Pancreas (tissue), 10 donors: ENCODE results near the gene CYB561A3. TPM values are rescaled to one million over a fixed set of nuclear protein-coding genes. Genes with fewer than 3 reads are reported as not detected.

Source experiments
- ATAC-seq, 4 donors: fragments of 200-7000 bp; cut with Tn5 transposase; one replicate each; pipeline versions ENCODE4 v1.8.0 to v1.9.1; 2020; ENCODE audit warnings: mild to moderate bottlenecking in 4 of 4, moderate library complexity in 4 of 4
- DNase-seq, 6 donors: peaks; one replicate each; pipeline ENCODE4 v3.0.0-alpha.2; 2020
- FAIRE-seq: peaks from 2 replicates; lab custom pipeline; 2012; peaks lifted over from hg19 to GRCh38; lab: Jason Lieb, UNC
- H3K27ac ChIP-seq, 4 donors: fragments of 200-600 bp; sonication (generic); 1 replicate in 3 of 4; 2 replicates in 1 of 4; pipeline versions ENCODE4 v1.5.0 to v1.8.0; 2020
- H3K27me3 ChIP-seq, 4 donors: fragments of 200-600 bp; one replicate each; pipeline ENCODE4 v1.8.0; 2021
- H3K36me3 ChIP-seq, 3 donors: fragments of 200-600 bp; sonication (generic) in 1 of 3; one replicate each; pipeline versions ENCODE4 v1.5.0 to v1.8.0; 2020 to 2021
- H3K4me1 ChIP-seq, 3 donors: fragments of 200-600 bp; one replicate each; pipeline ENCODE4 v1.8.0; 2021
- H3K4me3 ChIP-seq, 4 donors: fragments of 200-600 bp; sonication (generic) in 2 of 4; one replicate each; pipeline versions ENCODE4 v1.5.0 to v1.8.0; 2020 to 2021
- H3K9me3 ChIP-seq, 4 donors: fragments of 200-600 bp; one replicate each; pipeline ENCODE4 v1.8.0; 2021
- CTCF ChIP-seq, 4 donors: fragments of 200-600 bp; sonication (generic) in 3 of 4; IDR thresholded peaks; one replicate each; pipeline versions ENCODE4 v1.5.0 to v1.8.0; 2021; ENCODE audit warnings: antibody characterized with exemption in 4 of 4
- WGBS, 2 donors: extraction: QIAGEN DNeasy Blood & Tissue Kit; methylation state at CpG; one replicate each; pipeline ENCODE4 v1.1.7; 2013; 5-methylcytosine and 5-hydroxymethylcytosine counted together
- intact Hi-C, 3 donors: fragments of 100-400 bp; cut with DNase I; formaldehyde crosslinking; loops; one replicate each; pipeline versions ENCODE4 v1.11.1 to v1.14.2; 2022
- polyA plus RNA-seq, 2 donors: library from polyadenylated mRNA; stranded (reverse); fragments of 200-250 nt; gene quantifications; one replicate each; pipeline ENCODE4 v1.2.3, GENCODE V29; 2013
- total RNA-seq, 6 donors: library from RNA; stranded (reverse); fragmentation: NEBNext Ultra II Directional in 4 of 6; extraction: Animal tissue kit (Norgen Biotek cat#: 25700) in 4 of 6; gene quantifications; one replicate each; pipeline versions ENCODE4 v1.2.1 to v1.2.4, GENCODE V29; 2021 to 2023
- donor health status: healthy with polysubstance abuse.
- donor health status: DM: no; HTN: no; CAD: no; lungs with moderate emphysema.
- donor health status: DM: no; HTN: no; CAD: no.
- donor health status: control.
- donor health status: control.
- donor health status: Bipolar disorder and iron deficiency.
- donor health status: DM: yes; HTN: yes; CAD: no.
- donor health status: DM: no; HTN: no; CAD: no.
- donor health status: DM: no; HTN: no; CAD: no.
- donor health status: DM: yes; HTN: yes; CAD: no.

Gene CYB561A3
- total RNA-seq (10 to 100 TPM; 16.5 to 26.2 (median 22.7) TPM), polyA plus RNA-seq (10 to 100 TPM; 14.8 to 19.7 TPM)

- H3K27me3 ChIP-seq: no peaks in the 10 kb centered on the region
- H3K4me3 ChIP-seq: peak within 1 kb of the TSS; percentile 54 to 82 (median 56)
- DNase-seq (peak; percentile 89 to 96 (median 91)), ATAC-seq (peak; percentile 95 to 98 (median 96)), FAIRE-seq (no peak)
- H3K27ac ChIP-seq: peak within 1 kb of the TSS; percentile 91 to 98 (median 92)
- TF ChIP-seq CTCF (IDR thresholded peaks at IDR 0.05): no peak
- peaks cover 0 to 19% (median 10%) of the 10 kb centered on the region in 3 donors for H3K4me1 ChIP-seq
- WGBS, 2 donors: 0% methylated on average over 62 to 63 of the region's 63 CpGs
- H3K36me3 ChIP-seq: peaks cover 0 to 20% (median 4%) of the 10 kb centered on the region in 3 donors
- no peaks in the 10 kb centered on the region for H3K9me3 ChIP-seq
- intact Hi-C loops: no loop called here
These were observed at the start of gene CYB561A3, which contains the start of gene TMEM138 for GRCh38 chr11:61361741-61362541. Gene CYB561A3 (minus strand): TSS chr11:61361882. CDS start chr11:61356713, 5,169 bp downstream. Gene TMEM138 (plus strand): TSS chr11:61362374. CDS start chr11:61364391, 2,017 bp downstream.

DNA sequence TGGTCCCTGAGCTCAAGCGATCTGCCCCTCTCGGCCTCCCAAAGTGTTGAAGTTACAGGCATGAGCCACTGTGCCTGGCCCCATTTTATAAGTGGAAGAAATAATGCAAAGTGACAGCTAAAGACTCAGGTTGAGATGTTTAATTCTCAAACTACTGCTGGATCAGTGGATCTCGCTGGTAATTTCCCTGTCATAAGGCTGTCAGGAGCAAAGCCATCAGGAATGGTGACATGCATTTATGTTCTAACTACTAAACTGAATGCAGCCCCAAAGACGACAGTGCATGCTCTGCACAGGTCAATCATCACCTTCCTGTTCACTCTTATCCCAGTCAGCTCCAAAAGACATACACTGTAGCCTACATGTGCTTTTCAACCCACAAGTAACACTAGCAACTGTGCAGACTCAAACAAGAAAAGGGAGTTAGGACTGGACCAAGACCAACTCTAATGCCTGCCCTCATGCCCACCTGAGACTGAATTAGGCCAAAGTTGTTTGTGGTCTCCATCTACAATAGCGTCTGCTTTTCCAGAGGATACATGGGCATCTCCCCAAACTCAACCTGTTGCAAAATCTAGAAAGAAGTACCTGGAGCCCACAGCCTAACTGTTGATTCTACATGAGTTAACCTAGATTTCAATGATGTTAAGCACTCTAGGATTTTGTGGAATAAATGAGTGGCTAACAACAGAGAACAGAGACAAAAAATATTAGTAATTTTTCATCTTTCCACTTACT, 45.5 kb upstream of the CYB561A3 start:
- Histone ChIP-seq H3K36me3 (peaks cover 3 to 84% (median 24%) of the 10 kb centered on the region in 3 donors), H3K4me1 (no peaks in the 10 kb centered on the region), H3K4me3 (no peak overlapping the region), H3K27me3 (no peaks in the 10 kb centered on the region), H3K9me3 (no peaks in the 10 kb centered on the region), H3K27ac (no peak overlapping the region)
- intact Hi-C loops: no loop called here
- WGBS, 2 donors: 91 to 93% methylated on average over 5 of the region's 5 CpGs
- no peak for TF ChIP-seq CTCF (IDR thresholded peaks at IDR 0.05)
- no peak for FAIRE-seq
- no peak for ATAC-seq
- no peak for DNase-seq

DNA sequence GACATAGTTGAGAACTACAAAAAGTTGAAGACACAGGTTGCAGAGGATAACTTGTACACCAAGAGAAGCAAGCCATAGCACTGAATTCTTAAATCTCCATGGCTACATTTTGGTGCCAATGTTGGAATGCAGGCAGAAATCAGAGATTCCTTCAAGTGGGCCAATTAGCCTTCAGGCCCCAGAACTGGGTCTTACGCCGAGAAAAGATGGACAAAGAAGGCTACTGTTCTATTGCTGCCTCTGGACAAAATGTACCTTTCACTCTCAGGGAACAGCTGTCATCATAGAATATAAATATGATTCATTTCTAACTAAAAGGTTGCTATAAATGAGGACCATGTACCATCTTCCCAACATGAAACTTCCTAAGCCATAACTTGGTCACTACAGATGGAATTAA, 44.4 kb upstream of the CYB561A3 start:
- no peak for TF ChIP-seq CTCF (IDR thresholded peaks at IDR 0.05)
- peaks cover 3 to 73% (median 20%) of the 10 kb centered on the region in 3 donors for H3K36me3 ChIP-seq
- FAIRE-seq (no peak), DNase-seq (no peak), ATAC-seq (no peak)
- intact Hi-C loops: no loop called here
- no peaks in the 10 kb centered on the region for H3K27me3 ChIP-seq
- no peak overlapping the region for H3K27ac ChIP-seq
- WGBS, 2 donors: 86% methylated on average over 2 of the region's 2 CpGs
- H3K4me1 ChIP-seq: no peaks in the 10 kb centered on the region
- H3K4me3 ChIP-seq: no peak overlapping the region
- no peaks in the 10 kb centered on the region for H3K9me3 ChIP-seq

- Histone ChIP-seq H3K9me3 (no peaks in the 10 kb centered on the region), H3K4me1 (no peaks in the 10 kb centered on the region), H3K27ac (no peak overlapping the region), H3K27me3 (no peaks in the 10 kb centered on the region), H3K36me3 (peaks cover 0 to 59% (median 12%) of the 10 kb centered on the region in 3 donors), H3K4me3 (no peak overlapping the region)
- no peak for TF ChIP-seq CTCF (IDR thresholded peaks at IDR 0.05)
- intact Hi-C loops: no loop called here
- WGBS, 2 donors: 88 to 91% methylated on average over 4 of the region's 4 CpGs
- FAIRE-seq (no peak), DNase-seq (no peak), ATAC-seq (no peak)
These were observed 43.0 kb upstream of the CYB561A3 start for GRCh38 chr11:61404641-61405040.
